OCI-M1 (cell line): Measurements from ENCODE around the gene ATG9A.

Source experiments
- DNase-seq: peaks from one replicate; lab custom pipeline; 2025; lab: John Stamatoyannopoulos, UW

Gene ATG9A

GRCh38 chr2:219252900-219253752, 23.7 kb upstream of the ATG9A start, which contains the start of gene TUBA4B:
TSS of gene TUBA4B (plus strand) at chr2:219253243. CDS start at chr2:219253408, 165 bp downstream.
- peak; percentile 59 for DNase-seq

GRCh38 chr2:219252570-219252899, 23.1 kb upstream of the ATG9A start:
- DNase-seq, result no peak

GRCh38 chr2:219252084-219252483, 22.6 kb upstream of the ATG9A start:
- DNase-seq, result no peak

- DNase-seq, result no peak
Observed at GRCh38 chr2:219251656-219252055, 22.2 kb upstream of the ATG9A start.

GRCh38 chr2:219250049-219250781, 20.8 kb upstream of the ATG9A start:
- no peak for DNase-seq

GRCh38 chr2:219249203-219249980, 20.0 kb upstream of the ATG9A start:
- DNase-seq, result peak; percentile 69

- DNase-seq, result no peak
Observed at GRCh38 chr2:219248845-219249202, 19.4 kb upstream of the ATG9A start.

GRCh38 chr2:219247678-219248642, 18.5 kb upstream of the ATG9A start:
- DNase-seq, result no peak

- DNase-seq, result no peak
Observed at GRCh38 chr2:219246559-219246958, 17.1 kb upstream of the ATG9A start.

GRCh38 chr2:219245899-219246230, 16.4 kb upstream of the ATG9A start:
- no peak for DNase-seq

GRCh38 chr2:219245148-219245898, 15.9 kb upstream of the ATG9A start, which contains the start of the genes GLB1L and STK16:
TSS of gene GLB1L (minus strand) at chr2:219245444. CDS start at chr2:219243573, 1,871 bp downstream.
TSS of gene STK16 (plus strand) at chr2:219245479. CDS start at chr2:219246000, 521 bp downstream.
- peak; percentile 95 for DNase-seq

GRCh38 chr2:219244789-219245147, 15.3 kb upstream of the ATG9A start:
- no peak for DNase-seq

- no peak for DNase-seq
Observed at GRCh38 chr2:219243291-219243761, 13.9 kb upstream of the ATG9A start.

GRCh38 chr2:219234331-219234730, 4.9 kb upstream of the ATG9A start:
- DNase-seq, result no peak

- peak; percentile 59 for DNase-seq
Observed at GRCh38 chr2:219230059-219230540, 664 bp upstream of the ATG9A start.

- peak; percentile 48 for DNase-seq
Observed at GRCh38 chr2:219228911-219229304, 528 bp downstream of the ATG9A start.

GRCh38 chr2:219228041-219228910, 1.2 kb downstream of the ATG9A start:
- DNase-seq, result peak; percentile 39

- DNase-seq, result peak; percentile 44
Observed at GRCh38 chr2:219225350-219225749, 4.1 kb downstream of the ATG9A start.
